GM19324 (cell line): ENCODE data around the gene TDRD3.

Experiments used
- ATAC-seq: cut with Tn5 transposase; IDR thresholded peaks from one replicate; pipeline ENCODE4 v1.9.1; 2021; ENCODE audit warnings: mild to moderate bottlenecking, moderate library complexity; ENCODE audit not compliant: unreplicated experiment, low FRiP score

The TDRD3 gene

DNA sequence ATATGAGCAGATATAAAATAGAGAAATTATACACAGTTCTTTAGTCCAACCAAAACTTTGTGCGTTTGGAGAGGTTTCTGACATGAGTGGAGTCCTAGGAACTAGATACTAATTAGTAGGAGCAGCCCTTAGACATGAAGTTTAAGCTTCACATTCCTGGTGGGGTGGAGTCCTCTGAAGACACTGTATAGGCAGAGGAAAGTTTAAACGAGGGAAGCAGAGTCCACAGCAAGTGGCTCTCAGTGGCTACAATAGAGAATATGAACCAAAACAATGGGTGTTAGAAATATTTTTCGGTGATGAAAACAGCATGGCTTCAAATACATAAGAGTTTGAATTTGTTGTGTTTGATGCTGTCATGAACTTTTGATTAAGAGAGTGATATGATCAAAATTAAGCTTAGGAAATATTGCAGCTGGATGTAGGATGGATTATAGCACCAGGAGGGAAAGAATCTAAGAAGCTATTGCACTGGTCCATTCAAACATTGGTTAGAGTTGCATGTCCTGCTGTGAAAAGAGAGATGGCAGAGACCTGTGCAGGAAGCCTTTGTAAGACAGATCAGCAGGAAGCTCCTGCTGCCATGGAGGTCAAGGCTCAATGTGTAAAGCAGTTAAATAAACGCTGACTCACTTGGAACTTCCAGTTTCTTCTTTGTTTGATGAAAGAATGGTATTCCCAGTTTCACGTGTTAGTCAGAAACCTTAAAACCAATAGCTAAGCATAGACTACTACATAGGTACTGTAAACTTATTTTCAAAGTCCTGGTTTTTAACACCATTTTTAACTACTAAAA lies 175.2 kb downstream of the TDRD3 start:
- ATAC-seq, result no peak

DNA sequence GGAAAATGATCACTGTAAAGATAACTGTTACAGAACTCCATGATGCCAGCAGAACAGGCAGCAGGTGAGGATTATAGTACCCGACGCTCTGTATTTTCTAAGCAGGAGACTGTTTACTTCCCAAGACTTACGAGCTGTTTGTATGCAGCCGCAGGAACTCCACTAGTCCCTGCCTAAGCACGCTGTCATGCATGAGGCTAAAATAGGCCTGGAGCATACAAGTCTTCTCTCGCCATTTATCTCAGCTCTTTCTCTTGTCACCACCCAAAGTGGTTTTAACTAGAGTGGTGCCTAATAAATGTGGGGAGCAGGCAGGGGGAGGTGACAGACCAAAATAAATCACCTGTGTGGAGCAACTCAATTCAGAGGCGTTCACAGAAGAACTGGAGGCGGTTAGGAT lies 175.8 kb downstream of the TDRD3 start:
- no peak for ATAC-seq

DNA sequence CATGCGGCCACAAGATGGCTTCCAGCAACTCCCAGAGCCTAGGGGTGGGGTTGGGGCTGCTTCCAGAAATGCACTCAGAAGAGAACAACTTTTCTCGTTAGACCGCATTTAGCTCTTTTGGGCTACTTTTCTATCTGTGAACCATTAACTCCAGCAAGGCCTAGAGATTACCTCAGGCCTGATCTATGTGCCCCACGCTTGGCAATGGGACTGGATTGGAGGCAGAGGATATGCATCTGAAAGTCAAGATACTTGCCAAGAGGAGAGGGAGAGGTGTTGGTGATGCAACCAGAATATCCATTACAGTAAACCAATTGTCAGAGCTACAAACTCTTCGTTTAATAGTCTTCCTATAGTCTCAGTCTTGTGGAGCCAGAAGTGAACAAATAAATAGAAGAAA lies 177.7 kb downstream of the TDRD3 start:
- no peak for ATAC-seq

DNA sequence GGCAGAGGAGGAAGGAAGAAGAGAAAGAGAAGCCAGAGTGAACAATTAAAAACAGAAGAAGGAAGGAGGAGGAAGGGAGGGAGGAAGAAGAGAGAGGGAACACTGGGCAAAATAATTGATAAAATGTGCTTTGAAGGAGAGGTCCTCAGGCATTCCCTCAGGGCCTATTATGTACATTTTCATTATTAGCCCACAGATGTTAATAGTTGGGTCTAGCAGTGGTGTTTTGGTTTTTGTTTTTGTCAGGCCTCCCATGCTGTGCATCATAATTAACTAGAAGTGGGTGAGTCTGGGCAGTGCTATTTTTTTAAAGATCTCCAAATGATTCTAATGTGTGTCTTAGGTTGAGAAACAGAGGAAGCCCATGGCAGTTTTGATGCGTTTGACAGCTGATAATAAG lies 178.1 kb downstream of the TDRD3 start:
- ATAC-seq, result no peak

DNA sequence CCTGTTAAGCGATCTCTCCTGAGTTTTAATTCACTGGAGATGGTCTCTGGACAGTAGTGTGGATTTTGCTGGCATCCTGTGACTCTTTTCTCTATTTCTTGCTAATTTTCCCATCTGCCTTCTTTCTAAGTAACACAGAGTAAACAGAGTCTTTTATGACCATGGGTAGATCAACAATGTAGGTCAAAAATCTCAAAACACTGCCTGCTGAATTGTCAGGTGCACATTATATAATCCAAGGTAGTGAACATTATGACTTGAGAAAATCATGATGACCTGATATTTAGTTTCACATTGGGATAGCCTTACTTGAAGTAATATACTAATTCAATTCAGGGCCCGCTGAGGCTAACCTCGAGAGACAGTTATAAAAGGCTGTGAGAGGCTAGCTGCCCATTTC lies 180.7 kb downstream of the TDRD3 start:
- no peak for ATAC-seq

DNA sequence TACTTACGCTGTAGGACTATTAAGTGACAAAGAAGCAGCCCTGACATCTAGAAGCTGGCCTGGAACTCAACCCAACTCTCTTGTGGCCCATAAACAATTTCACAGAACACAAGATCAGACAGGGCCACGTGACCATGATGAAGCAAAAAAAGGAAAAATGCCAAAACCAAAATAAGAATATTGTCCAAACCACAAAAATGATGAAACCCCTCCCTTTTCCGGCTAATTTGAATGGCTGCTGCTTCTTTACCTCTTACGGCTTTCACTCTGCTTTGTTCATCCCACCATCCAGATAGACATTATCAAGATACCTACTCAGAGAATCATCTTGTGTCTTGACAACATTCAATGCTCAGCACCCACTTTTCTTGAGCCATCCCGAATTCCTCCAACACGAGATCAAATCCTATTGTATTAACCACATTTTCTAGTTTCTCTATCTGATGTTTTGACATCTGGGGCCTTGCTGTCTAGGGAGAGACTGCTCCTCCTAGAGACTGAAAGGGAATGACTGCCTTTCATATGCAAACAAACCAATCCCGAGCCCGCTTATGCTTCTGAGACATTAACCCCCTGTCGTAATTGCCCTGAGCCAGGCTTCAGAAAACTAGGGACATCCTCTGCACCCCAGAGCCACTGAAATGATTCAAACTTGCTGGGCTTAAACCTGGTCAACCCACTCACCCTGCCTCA lies 186.3 kb downstream of the TDRD3 start:
- ATAC-seq, result no peak

DNA sequence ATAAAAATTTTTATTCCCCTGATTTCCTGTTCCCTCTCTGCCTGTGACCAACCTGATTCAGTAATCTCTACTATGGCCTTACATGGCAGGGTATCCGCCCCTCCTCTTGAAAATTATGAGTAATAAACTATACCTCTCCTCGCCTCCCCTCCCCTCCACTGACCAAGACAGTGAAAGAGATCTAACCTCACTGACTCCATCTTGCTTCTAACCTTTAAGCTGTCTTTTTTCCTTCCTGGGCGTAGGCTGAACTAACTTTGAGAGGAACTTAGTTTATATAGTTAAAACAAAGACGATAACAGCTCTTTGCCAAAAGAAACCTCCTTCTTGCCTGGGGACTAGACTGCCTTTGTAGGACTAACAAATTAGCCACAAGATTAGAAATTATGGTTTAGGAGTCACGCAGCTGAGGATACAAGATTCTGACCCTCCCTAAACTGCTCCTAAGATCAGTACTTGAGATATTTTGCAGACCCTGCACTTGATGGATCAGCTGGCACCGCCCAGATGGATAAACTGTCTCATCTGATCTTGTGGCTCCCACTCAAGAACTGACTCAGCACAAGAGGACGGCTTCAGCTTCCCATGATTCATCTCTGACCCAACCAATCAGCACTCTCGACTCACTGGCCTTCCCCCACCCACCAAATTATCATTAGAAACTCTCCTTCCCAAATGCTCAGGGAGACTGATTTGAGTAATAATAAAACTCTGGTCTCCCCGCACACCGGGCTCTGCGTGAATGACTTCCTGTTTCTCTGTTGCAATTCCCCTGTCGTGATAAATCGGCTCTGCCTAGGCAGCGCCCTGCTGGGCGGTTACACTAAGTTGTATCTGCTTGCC lies 187.1 kb downstream of the TDRD3 start:
- no peak for ATAC-seq

DNA sequence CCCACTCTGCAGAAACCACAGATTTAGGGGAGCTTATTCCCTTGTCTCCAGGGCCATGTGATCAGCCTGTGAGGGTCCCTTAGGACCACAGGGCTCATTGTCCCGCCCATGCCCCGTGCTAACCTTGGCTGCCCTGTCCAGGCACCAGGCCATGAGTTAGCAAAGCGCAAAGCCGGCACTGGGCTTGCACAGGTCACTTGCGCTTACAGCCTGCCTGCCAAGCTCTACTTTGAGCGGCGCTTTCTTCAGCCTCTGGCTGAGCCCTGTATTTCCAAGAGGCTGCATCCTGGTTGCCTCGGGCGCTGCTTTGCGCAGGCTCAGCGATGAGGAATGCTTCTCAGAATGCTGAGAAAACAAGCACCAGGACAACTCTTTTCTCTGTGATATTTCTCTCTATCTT lies 188.0 kb downstream of the TDRD3 start:
- no peak for ATAC-seq

DNA sequence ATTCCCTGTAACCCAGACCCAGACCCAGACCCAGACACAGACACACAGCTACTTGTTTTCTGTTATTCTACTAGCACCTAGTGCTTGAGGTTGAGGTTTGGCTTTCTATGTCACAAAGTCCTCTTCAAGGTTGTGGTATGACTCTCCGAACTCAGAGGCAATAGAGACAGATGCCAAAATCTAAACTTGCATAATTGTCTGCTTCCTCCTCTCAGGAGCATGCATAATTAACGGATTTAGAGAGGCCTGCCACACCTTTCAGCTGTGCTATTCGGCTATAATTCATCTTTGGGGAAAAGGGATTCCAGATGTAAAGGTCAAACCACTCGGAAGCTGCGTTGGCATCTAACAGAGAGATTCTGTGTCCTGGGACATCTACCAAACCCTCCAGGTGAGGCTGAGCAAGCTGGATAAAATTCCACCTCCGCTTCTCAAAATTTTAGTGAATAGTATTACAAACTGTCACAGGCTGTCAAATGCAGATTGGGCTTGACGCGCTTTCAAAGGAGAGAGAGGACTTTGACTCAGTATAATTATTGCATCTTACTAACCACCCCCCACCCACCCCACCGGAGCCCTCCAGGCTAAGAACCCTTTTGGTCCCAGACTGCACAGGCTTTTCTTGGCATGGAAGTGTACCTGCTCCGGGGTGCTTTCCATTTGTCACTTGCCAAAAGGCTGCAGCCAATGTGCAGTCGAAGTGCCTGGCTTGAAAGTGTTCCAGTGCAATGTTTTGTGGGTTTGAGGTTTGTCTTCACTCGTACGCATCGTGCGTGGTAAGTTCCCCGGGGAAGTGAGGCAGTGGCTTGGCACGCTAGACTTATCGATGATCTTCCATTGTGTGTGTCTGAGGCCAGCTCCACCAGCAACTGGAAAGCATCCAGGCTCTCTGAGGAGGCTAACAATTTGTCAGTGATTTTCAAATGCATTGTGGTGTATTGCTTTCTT lies 194.1 kb downstream of the TDRD3 start:
- no peak for ATAC-seq

DNA sequence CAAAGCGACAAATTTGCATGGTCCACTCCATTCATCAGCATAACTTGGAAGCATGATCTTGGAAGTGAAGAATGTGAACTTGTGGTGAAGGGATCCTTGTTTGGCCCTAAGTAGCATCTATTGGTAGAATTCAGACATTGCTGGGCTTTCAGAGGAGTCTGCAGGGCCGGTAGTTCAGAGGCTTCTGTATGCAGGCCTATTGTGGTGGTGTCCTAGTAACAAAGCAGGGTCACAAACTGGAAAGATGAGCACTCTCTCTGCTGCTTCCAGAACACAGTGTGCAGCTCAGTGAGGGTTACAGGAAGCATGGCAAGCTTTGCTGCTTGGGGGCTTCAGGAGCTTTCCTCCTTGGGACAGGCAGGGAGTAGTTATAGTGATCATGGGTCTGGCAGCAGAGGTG lies 206.0 kb downstream of the TDRD3 start:
- ATAC-seq, result no peak

DNA sequence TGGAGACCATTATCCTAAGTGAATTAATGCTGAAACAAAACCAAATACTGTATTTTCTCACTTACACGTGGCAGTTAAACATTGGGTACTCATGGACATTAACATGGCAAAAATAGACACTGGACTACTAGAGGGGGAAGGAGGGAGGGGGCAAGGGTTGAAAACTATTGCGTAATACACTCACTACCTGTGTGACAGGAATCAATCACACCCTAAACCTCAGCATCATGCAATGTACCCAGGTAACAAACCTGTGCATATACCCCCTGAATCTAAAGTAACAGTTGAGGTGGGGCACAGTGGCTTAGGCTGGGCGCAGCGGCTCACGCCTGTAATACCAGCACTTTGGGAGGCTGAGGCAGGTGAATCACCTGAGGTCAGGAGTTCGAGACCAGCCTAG lies 207.0 kb downstream of the TDRD3 start:
- ATAC-seq, result no peak

DNA sequence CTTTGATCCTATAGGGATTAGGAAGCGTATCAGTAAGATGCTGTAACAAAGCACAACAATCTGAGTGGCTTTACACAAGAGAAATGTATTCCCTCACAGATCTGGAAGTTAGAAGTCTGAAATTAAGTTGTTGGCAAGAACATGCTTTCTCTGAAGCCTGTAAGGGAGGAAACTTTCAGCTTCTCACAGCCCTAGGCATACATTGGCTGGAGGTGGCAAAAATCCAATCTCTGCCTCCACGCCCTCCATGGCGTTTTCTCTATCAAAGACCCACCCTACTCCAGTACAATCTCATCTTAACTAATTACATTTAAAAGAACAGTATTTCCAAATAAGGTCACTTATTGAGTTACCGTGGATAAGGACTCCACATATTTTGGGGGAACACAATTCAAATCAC lies 211.9 kb downstream of the TDRD3 start:
- ATAC-seq, result no peak

DNA sequence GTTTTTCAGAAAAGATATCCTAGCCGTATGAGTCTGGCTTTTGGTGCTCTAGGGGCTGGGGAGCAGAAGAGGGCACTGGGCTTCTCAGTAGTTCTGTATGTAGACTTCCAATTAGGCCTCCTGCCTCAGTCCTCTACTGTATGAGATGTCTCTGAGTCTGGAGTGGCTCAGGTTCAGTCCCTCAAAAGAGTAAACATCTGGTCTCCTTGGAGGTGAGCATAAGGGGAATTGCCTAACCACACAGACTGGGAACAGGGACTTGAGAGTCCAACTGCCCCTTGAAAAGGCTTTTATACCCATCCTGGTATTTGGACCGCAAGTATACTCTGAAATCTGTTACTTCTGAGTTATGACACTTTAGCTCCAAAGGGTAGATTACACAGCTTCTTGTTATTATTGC lies 214.5 kb downstream of the TDRD3 start:
- no peak for ATAC-seq

DNA sequence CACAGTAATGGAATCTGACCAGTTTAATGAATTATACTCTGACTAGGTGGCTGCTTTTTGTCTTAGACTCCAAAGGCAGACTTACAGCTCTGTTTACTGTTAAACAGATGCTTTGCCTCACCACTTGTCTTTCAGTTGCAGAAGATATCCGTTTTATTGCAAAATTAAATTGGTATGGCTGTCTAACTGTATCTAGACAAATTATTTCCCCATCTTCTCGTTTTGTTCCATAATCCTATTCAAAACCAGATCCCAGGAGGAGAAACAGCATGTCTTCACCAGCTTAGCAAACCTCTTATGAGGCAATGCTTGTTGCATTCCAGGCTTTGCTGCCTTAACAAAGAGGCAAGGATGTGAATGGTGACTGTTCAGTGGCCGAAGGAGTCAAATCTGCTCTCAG lies 215.6 kb downstream of the TDRD3 start:
- no peak for ATAC-seq

DNA sequence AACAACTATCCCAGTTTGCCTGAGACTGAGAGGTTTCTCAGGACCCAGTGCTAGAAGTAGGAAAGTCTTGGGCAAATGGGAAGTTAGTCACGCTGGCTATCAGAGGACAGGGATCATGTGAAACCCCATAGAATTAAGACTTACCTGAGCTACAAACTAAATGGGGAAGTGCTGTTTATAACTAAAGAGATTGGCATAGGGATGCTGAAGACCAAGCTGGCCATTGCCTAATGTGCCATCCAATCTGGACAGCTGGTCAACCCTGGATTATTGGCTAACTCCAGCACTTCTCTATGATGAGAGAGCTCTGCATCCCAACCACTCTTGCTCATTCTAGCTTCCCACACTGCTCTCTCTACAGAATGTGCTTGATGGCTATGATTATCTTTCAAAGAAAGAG lies 216.1 kb downstream of the TDRD3 start:
- ATAC-seq, result no peak

DNA sequence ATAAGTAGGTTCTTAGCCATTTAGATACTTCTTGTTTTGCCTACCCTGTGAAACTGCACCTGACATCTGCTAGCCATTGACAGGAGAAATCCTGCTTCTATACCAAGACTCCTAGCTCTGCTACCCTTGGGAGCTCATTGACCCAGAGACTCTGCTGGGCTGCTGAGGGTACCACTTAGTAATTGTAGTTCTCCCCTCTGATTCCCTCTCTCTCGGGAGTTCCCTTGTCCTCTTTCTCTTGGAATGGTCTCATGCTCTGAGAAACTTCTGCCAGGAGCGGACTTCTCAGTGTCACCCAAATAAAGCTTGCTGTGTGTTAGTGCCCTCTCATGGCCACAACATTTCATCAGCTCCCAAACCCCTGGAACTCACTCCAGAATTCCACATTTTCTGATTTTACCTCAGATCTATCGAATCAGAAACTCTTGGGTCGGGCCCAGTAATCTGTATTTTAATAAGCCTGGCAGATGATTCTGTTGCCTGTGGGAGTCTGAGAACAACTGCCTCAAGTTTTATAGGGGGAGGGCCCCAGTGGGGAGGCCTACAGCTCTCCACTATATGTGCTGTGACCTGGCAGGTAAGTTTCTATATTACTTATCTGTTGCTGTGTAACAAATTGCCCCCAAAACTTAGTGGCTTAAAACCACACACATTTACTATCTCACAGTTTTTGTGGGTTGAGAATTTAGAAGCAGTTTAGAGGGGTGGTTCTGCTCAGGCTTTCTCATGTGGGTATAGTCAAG lies 221.1 kb downstream of the TDRD3 start:
- ATAC-seq, result no peak

DNA sequence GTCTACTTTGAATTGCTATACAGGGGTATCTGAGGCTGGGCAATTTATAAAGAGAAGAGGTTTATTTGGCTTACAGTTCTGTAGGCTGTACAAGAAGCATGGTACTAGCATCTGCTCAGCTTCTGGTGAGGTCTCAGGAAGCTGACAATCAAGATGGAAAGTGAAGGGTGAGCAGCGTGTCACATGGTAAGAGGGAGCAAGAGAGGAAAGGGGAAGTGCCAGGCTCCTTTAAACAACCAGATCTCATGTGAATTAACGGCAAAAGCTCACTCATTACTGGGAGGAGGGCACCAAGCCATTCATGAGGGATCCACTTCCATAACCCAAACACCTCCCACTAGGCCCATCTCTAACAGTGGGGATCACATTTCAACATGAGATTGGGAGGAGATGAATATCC lies 222.4 kb downstream of the TDRD3 start:
- ATAC-seq, result no peak

DNA sequence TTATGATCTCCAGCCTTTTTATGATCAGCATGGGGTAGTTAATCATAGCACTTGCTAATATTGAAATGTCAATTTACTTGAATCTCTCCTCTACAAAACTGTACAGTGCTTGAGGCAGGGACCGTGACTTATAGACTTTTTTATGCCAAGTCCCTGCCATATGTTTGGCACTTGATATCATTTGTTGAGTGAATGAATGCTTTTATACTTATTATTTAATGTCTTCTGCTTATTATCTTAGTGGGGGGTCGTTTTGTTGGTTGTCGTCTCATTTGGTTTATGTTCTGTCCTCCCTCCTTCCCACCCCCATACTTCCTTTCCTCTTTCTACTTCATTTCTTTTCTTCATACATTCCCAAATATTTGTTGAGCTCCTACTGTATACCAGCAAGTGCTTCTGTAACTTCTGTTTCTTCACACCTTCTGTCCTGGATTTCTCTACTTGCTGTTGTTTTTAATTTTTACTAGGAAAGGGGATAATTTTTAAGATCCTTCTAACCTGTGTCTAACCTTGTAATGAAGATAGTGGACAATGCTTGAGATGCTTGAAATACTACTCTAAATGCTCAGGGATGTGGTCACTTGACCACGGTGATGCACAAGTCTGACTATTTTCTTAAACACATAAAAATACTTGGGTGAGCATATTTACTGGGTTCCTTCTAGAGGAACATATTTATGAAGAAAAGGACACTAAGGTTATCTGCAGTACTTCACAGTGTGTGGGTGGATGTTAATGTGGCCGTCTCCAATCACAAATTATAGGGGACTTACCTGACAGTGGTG lies 223.8 kb downstream of the TDRD3 start:
- ATAC-seq, result no peak

DNA sequence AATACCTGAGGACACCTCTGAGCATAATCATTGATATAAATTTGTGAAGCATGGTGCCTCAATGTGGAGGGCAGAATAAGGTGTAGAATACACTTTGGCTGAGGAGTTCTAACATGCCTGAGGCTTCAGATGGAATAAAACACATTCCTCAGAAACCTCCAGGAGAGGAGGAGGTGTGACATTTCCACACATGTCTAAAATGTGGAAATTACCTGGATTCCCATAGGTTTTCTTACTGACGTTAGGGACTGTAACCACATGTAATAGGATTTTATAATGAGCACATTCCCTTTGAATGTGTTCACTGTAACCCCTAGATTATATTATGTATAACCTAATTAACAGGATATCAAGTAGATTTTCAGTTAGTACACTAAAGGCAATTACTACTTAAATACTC lies 226.1 kb downstream of the TDRD3 start:
- no peak for ATAC-seq
